Ovary (tissue), 3 donors: ENCODE results near the gene ASL.
"Not testable (repeated sequence)": the region's sequence is repeated elsewhere in the genome, so short reads cannot be mapped to it uniquely, and the experiment has no call there.

Source experiments
- POLR2A ChIP-seq: fragments of 450-650 bp; IDR thresholded peaks from one replicate; pipeline ENCODE4 v1.6.1; 2017; ENCODE audit warnings: antibody characterized with exemption, mild to moderate bottlenecking, moderate library complexity
- TF ChIP-seq, protein P1 (sequence below), 3 donors: fragments of 450-650 bp in 2 of 3; fragments of 200-600 bp in 1 of 3; IDR thresholded peaks; one replicate each; pipeline versions ENCODE4 v1.5.1 to v1.8.0; 2016 to 2022; ENCODE audit warnings: antibody characterized with exemption in 3 of 3, mild to moderate bottlenecking in 1 of 3
- donor health status: DM: no; HTN: no; CAD: no.

GRCh38 chr7:66044498-66044854 is 31.1 kb upstream of the ASL start:
- TF ChIP-seq, protein P1, sequence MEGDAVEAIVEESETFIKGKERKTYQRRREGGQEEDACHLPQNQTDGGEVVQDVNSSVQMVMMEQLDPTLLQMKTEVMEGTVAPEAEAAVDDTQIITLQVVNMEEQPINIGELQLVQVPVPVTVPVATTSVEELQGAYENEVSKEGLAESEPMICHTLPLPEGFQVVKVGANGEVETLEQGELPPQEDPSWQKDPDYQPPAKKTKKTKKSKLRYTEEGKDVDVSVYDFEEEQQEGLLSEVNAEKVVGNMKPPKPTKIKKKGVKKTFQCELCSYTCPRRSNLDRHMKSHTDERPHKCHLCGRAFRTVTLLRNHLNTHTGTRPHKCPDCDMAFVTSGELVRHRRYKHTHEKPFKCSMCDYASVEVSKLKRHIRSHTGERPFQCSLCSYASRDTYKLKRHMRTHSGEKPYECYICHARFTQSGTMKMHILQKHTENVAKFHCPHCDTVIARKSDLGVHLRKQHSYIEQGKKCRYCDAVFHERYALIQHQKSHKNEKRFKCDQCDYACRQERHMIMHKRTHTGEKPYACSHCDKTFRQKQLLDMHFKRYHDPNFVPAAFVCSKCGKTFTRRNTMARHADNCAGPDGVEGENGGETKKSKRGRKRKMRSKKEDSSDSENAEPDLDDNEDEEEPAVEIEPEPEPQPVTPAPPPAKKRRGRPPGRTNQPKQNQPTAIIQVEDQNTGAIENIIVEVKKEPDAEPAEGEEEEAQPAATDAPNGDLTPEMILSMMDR (IDR thresholded peaks at IDR 0.05) = not testable (repeated sequence)
- TF ChIP-seq POLR2A = not testable (repeated sequence)
